NCI-H1105 treated with DMSO at 0.1 percent for 48 hours (cell line): ENCODE data around the gene TNFRSF19.
A peak's percentile ranks its signal among the peaks of the same experiment; 100 is the strongest.
"Not testable (repeated sequence)": the region's sequence is repeated elsewhere in the genome, so short reads cannot be mapped to it uniquely, and the experiment has no call there.

Experiments
- DNase-seq: peaks from one replicate; lab custom pipeline; 2025; lab: John Stamatoyannopoulos, UW

Gene TNFRSF19

DNA sequence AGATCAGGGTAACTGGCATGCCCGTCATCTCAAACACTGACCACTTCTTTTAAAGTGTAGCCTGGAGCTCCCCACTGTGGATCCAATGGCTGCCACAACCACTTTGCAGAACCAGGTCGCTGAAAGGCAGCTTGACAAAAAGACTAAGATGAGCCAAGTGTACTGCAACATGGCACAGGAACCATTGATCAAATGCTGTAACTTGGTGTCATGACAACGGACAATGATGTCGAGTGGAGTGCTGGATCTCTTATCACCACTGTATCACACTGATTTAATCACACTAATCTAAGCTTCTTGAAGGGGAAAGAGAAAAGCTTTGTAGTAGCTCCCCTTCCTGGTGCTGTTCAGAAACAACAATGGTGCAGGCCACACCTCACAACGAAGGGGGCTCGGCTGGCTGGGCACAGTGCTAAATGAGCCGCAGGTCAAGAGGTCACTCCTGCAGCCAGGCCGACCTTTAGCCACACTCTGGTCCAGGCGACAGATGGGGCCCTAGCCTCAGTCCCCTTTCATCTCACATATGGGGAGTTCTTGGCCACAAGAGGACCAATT is 2.2 kb upstream of the TNFRSF19 start:
- no peak for DNase-seq

DNA sequence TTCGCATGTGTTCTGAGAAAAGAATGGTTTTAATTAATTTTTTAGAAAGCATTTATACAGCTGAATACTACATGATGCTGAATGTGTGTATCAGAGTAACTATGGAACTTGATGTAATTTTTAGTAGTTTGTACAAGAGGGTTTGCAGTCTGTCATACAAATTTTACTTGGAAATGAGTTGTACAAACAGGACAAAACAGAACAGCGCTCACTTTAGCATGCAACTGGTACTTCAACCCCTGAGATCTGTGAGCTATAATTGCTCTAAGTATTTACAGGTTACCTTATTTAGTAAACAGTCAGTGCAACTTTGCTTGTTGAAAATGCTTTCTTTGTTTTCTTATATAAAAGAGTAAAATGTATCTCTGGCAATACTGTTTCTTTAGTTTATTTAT is 706 bp downstream of the TNFRSF19 start:
- peak; percentile 29 for DNase-seq

DNA sequence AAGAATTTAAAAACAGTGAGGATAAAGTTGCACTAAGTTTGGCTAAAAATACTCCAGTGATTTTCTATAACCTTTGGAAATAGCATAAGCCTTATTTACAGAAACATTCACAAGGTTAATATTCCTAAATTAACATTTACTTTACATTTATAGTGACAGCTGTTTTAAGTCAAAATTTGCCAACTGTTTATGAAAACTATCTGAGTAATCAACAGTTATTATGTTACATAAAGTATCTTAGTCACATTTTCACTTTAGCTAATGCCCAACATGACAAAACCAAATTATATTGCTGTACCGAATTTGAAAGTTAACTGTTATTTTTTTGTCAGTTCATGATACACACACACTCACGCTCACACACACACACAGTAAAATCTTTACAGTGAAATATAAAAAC is 1.2 kb downstream of the TNFRSF19 start:
- no peak for DNase-seq

DNA sequence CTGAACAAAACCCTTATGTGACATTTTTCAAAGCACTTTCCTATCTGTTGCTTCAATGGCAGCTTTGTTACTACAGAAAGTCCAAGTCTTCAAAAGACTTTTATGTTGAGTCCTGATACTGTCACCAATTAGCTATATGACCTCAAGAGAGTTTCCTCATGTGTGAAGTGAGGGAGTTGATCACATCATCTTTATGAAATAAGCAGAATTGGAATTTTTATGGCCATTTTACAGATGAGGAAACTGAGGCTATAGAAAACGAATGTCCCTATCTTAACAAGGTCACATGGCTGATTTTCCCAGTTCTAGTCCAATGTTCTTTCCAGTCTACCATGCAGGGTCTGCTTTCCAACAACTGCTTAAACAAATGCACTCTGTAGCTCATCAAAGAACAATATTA is 2.6 kb downstream of the TNFRSF19 start:
- no peak for DNase-seq

DNA sequence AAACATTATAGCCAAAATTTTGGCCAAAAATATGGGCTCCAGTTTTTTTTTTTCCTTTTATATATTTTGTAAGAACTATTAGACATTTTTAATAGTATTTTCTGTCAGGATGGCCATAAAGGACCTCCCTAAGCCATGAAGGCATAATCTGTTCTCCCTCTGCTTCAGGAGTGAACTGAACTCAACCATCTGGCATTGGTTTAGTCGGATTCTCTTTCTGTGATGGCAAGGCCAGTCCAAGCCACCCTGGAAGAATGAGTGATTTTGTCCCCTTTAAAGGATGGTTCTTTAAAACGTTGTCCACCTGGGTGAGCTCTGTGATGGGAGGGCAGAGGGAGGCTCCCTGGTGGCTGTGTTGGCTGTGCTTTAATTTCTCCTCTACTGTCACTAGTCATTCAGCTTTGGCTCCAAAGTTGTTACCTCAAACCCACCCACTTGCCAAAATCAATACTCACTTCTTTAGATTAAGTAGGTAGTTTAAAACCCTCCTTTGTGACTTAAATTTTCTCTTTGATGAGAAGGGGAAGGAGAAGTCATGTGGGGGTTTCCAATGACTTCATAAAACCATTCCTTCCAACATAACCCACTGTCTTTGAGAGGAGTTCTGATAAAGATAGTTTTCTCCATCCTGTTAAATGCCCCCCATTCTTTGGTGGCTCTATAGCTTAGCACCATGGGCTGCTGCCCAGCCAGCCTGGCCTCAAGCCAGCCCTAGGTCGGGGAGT is 4.4 kb downstream of the TNFRSF19 start:
- DNase-seq: no peak

DNA sequence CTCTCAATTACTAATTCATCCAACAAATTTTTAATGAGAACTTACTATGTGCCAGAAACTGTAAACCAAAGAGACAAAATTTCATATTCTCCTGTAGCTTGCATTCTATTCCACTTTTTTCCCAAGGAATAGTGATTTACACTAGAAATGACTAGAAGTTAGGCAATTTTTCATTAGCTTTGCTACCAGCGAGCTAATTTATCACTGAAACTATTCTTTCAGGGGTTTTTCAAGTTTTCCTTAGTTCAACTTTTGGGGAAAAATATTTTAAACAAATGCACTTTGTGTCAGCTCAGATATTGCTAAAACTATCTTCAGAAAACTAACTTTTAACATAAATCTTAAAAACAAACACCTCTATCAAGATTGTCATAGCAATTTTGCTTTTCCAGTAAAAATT is 5.4 kb downstream of the TNFRSF19 start:
- DNase-seq: no peak

DNA sequence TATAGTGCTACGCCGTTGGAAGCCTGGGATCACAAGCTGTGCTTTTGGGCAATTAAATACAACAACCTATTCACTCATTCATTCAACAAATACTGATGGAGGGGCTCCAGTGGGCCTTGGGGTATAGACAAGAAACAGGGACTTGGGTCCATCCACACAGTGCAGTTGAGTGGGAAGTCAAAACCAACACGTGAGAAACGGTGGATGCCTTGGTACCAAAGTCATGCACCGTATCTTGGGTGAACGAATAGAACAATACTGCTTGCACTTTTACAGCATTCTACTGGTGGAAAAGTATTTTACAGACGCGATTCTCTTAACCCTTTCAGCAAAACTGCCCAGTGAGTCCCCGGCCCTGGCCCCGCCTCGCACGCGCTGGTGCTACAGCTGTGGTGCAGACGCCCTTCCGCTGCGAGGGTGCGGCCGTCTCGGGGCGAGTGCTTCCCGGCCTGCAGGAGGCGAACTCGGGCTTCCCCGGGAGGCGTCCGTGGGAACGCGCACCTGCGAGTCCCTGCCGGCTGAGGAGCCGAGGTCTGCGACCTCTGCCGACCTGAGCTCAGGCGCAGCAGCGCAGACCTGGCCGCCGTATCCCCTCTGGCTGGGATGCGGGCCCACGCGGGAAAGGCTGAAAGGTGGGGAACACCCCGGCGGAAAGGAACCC is 8.3 kb downstream of the TNFRSF19 start:
- DNase-seq: peak; percentile 48

DNA sequence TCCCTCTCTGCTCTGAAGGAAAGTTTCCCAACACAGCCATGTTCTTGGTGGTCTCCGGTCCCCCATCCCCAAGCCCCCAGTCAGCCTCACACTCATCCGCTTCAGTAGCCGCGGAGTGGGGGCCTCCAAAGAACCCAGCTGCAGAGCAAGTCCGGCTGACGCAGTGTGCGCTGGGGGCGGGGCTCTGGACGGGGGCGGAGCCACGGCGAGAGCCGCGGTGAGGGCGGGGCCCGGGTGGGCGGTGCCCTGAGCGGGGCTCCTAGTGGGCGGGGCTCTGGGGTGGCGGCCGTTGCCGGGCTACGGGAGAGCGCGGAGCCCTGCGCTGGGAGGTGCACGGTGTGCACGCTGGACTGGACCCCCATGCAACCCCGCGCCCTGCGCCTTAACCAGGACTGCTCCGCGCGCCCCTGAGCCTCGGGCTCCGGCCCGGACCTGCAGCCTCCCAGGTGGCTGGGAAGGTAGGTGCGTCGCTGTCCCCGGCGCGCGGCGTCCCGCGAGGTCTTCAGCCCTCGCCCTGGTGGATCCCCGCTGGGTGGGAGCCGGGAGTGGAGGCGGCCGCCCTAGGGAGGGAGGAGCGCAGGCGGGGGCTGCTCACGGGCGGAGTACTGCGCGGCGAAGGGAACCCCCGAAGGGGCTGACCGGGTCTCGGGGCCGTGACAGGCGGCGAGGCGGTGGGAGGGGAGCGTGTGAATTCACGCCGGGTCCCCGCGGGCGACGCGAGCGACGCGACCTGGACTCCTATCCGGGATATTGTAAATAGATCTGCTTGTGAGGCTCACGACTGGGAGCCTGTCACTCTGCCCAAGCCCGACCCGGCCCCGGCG is 9.1 kb downstream of the TNFRSF19 start:
- DNase-seq: peak; percentile 68

DNA sequence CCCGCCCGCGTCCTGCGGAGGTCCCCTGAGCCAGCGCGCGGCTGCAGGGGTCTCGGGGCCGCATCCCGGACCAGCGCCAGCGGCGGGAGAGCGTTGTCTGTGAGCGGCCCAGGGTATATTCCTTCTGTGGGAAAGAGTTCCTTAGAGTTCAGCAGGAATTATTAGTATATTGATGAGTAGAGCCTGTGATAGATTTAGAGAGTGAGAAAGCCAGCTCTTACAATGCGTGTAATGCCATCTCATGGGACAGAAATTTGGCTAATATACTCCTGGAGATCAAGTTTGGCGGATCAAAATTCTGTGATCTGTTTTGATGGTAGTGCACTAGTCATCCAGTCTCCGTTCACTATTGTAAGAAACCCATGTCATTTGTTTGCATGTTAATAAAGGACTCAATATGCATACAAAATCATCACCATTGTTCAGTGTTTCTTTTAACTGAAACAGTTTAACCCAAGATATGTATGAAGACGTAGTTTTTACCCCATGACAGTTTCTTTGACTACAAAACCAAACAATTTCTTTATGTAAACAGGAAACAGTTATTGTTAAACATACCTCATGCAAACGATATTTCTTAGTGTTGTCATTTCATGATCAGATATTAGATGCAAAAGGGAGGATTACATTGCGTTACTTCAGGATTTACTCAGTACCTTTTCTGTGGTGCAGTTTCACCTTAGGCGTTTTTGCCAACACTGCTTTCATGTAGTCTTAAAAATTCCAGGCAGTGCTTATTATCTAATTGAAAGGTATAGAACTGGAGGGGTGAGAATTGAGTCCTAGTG is 9.9 kb downstream of the TNFRSF19 start:
- no peak for DNase-seq

DNA sequence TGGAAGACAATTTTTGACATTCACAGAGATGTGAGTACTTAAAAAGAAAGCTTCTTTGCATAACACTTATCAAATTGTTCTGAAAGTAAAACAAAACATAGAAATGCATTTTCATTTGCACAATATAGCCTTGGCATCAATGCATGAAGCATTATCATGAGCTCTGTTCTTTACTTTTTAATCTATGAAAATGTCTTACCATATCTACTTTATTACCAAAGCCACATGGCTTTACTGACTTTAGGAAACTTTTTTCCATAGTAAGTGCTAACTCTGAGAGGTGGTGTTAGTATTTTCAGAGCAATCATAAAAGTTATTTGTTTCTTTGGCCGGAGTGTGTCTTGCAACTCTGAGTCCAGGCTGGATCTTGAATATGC is 10.5 kb downstream of the TNFRSF19 start:
- DNase-seq: no peak

DNA sequence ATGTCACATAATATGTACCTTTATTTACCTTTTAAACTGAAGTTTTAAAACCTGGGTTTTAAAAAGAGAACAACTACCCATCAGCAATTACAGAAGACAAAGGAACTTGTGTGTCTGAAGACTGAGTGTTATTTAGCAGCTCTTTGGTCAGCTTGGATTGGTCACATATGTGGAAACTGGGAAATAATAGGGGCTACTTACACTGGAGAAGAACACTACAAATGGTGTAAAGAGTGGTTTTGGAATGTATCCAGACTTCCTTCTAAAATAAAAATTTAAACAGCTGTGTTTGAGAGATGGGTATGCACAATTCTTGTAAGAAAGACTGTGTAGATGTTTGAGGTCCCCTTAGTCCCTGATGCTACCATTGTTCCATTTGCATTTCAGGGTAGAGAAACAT is 13.3 kb downstream of the TNFRSF19 start:
- DNase-seq: peak; percentile 41

DNA sequence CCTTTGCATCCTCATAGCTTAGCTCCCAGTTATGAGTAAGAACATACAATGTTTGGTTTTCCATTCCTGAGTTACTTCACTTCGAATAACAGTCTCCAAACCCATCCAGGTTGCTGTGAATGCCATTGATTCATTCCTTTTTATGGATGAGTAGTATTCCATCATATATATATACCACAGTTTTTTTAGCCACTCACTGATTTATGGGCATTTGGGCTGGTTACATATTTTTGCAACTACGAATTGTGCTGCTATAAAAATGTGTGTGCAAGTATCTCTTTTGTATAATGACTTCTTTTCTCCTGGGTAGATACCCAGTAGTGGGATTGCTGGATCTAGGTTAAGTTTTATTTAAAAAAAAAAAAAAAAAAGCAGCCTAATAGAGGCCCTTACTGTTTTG is 14.1 kb downstream of the TNFRSF19 start:
- no peak for DNase-seq

DNA sequence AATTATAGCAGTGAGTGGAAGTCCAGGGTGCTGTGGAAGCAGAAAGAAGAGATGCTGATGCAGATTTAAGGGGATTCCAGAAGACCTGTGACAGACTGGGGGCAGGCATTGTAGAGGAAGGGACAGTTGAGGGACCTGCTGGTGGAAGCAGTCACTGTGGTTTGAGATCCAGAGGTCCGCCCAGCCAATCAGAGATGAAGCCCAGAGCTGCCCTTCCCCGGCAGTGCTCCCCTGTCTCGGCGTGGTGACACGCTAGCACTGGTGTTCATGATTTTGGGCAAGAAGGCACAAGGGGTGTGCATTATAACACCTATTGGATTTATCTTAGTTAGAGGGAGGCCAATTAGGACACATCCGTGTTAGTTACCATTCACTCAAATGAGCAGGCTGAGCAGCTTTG is 16.1 kb downstream of the TNFRSF19 start:
- no peak for DNase-seq

DNA sequence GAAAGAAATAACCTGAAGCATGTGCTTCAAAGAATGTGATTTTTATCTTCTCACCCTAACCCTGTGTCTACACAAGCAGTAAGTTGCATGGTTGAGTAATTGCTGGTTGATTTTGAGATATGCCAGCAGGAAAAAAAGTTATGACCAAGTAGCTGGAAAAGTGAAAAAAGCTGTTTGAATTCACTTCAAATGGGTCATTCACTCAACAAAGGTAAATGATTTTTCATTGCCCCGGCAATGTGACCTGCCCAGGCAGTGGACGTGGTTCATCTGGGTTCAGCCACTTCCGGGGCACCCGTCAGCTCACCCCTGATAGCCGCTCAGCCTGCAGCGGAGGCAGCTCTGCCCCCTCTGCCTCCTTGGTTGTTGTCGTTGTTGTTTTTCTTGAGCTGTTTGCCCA is 18.5 kb downstream of the TNFRSF19 start:
- DNase-seq: no peak

DNA sequence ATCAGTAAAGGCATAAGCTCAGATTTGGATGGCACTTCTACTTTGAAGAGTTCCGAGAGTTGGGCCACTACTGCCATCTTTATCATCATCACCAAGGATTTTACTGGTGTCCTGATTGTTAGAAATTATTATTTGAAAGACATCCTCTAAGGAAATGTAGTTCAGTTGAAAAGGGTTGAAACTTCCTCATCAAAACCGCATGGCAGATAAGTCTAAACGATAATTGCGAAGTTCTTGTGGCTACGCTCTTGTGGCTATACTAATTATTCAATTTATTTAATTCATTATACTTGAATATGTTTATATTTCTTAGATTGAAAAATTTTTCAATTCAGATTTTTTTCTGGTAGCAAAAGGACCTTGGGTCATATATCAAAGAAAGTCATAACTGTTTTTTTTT is 22.4 kb downstream of the TNFRSF19 start:
- no peak for DNase-seq

DNA sequence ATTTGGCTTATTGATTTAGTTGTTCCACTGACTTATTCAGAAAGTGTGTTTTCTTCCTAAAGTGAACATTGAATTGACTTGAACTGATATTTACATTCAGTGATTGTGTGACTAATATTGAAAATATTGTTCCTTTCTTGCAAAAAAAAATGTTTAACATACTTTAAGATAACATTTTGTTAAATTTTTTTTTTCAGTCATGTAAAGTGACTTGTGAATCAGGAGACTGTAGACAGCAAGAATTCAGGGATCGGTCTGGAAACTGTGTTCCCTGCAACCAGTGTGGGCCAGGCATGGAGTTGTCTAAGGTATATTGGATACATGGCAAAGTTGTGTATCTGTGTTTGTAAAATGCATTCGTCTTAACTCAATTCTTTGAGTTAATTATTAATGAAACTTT is 22.9 kb downstream of the TNFRSF19 start:
- no peak for DNase-seq

DNA sequence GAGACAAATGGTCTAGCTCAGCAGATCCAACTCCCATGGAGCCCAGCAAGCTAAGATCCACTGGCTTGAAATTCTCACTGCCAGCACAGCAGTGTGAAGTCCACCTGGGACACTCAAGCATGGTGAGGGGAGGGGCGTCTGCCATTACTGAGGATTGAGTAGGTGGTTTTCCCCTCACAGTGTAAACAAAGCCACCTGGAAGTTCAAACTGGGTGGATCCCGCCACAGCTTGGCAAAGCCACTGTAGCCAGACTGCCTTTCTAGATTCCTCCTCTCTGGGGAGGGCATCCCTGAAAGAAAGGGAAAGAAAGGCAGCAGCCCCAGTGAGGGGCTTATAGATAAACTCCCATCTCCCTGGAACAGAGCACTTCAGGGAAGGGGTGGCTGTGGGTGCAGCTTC is 24.1 kb downstream of the TNFRSF19 start:
- not testable (repeated sequence) for DNase-seq

DNA sequence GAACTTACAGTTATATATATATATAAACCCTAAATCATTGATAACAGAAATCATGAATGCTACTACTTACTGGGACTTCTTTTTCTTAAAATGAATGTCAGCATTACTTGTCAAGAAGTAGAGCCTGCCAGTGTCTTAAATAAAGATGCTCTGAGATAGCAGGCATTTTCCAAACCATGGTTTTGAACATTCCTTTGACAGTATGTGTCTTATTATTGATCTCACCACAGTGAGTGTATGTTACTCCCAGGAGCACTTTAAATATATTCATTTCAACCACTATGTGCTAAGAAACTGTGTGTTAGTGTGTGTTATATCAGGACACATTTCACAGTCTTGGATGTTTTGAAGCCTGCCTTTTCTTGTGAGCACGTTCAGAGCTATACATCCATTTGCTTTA is 28.2 kb downstream of the TNFRSF19 start:
- no peak for DNase-seq

DNA sequence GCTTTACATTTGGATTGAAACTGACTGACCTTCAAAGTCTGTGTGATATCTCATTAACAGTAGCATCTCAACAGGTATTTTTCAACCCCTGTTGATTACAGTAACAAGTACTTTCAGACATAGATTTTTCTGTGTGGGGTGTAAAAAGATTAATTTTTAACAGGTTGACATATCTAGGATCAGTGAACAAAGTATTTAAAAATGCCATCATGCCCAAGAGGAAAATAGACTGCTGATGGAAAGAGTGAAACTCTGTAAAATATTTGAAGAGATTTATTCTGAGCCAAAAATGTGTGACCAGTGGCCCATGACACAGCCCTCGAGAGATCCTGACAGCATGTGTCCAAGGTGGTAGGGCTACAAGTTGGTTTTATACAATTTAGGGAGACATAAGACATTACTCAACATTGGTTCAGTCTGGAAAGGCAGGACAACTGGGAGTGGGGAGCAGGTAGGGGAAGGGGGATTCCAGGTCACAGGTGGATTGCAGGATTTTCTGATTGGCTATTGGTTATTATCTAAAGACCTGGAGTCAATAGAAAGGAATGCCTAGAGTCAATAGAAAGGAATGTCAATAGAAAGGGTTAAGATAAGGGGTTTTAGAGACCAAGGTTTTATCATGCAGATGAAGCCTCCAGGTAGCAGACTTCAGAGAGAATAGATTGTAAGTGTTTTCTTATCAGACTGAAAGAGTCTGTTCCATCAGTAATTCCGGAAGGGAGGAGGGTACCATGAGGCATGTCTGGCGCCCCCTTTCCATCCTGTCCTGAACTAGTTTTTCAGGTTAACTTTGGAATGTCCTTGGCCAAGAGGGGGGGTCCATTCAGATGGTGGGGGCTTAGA is 29.1 kb downstream of the TNFRSF19 start:
- no peak for DNase-seq

DNA sequence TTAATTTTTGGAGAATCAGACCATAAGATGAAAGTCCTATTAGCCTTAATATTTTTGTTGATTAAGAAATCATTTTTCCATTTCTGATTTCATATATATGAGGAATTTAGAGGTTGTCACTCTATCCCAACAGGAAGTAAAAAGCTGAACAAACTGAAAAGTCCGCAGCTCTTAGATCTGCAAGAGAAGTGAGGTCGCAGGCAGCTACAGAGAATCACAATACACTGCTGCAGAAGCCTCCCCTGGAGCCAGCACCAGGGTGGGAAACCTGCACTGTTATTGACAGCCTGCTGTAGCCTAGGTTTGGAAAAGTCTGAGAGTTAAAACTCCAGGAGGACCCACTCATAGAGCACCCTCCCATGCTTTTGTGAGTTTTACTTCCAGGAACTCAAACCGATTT is 29.9 kb downstream of the TNFRSF19 start:
- no peak for DNase-seq

DNA sequence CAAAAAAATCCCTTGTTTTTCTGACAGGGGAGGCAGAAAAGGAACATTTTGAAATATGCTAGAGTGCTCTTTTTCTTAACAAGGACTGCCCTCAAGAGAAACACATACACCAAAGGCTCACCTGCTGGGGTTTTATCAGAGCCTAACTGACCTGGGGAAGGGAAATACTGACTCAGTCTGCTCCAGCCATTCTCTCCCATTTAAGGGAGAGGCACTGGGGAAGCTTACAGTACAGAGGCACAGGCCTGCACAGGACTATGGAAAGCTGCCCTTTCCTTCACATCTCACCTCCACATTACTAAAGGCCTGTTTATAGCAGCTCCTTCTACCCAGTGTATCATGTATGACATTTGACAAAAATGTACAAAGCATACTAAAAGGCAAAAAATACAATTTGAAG is 30.3 kb downstream of the TNFRSF19 start:
- DNase-seq: no peak
